Endothelial cell of umbilical vein (primary cell): ENCODE data around the gene STK32C.
"Not testable (repeated sequence)": the region's sequence is repeated elsewhere in the genome, so short reads cannot be mapped to it uniquely, and the experiment has no call there.

ENCODE experiments used
- EZH2 ChIP-seq: IDR thresholded peaks from 2 replicates; pipeline ENCODE4 v1.6.1; 2012; ENCODE audit warnings: borderline replicate concordance, low read depth, mild to moderate bottlenecking, moderate library complexity, low read length, inconsistent platforms; ENCODE audit not compliant: severe bottlenecking
- POLR2A ChIP-seq: IDR thresholded peaks from 2 replicates; pipeline ENCODE4 v1.6.1; 2012; ENCODE audit warnings: low read depth, mild to moderate bottlenecking, control low read depth, low read length
- POLR2AphosphoS5 ChIP-seq: IDR thresholded peaks from 2 replicates; pipeline ENCODE4 v1.6.1; 2012; ENCODE audit warnings: low read depth, mild to moderate bottlenecking, control low read depth, low read length, moderate library complexity; ENCODE audit not compliant: insufficient read depth
- TF ChIP-seq, protein P1 (sequence below): IDR thresholded peaks from 2 replicates; pipeline ENCODE4 v1.6.1; 2011; ENCODE audit not compliant: insufficient read depth, insufficient read length
- TF ChIP-seq, protein P2 (sequence below), 2 donors: IDR thresholded peaks; 1 replicate in 1 of 2; 2 replicates in 1 of 2; pipeline ENCODE4 v1.5.1; 2011; ENCODE audit warnings: low read length in 2 of 2, mild to moderate bottlenecking in 2 of 2, moderate library complexity in 2 of 2, control low read depth in 1 of 2, inconsistent platforms in 1 of 2, low read depth in 1 of 2; ENCODE audit not compliant: insufficient read depth in 1 of 2; ENCODE audit errors: extremely low read depth in 1 of 2

DNA sequence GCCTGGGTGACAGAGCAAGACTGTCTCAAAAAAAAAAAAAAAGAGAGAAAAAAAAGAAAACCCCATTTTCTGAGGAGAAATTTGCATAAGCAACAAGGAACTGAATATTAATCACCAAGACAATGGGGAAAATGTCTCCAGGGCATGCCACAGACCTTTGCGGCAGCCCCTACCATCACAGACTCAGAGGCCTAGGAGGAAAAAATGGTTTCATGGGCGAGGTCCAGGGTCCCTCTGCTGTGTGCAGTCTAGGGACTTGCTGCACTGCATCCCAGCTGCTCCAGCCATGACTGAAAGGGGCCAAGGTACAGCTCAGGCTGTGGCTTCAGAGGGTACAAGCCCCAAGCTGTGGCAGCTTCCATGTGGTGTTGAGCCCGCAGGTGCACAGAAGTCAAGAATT lies 91.3 kb downstream of the STK32C start:
- not testable (repeated sequence) for TF ChIP-seq POLR2AphosphoS5, POLR2A, EZH2
- TF ChIP-seq, protein P1, sequence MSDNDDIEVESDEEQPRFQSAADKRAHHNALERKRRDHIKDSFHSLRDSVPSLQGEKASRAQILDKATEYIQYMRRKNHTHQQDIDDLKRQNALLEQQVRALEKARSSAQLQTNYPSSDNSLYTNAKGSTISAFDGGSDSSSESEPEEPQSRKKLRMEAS = not testable (repeated sequence)
- TF ChIP-seq, protein P2, sequence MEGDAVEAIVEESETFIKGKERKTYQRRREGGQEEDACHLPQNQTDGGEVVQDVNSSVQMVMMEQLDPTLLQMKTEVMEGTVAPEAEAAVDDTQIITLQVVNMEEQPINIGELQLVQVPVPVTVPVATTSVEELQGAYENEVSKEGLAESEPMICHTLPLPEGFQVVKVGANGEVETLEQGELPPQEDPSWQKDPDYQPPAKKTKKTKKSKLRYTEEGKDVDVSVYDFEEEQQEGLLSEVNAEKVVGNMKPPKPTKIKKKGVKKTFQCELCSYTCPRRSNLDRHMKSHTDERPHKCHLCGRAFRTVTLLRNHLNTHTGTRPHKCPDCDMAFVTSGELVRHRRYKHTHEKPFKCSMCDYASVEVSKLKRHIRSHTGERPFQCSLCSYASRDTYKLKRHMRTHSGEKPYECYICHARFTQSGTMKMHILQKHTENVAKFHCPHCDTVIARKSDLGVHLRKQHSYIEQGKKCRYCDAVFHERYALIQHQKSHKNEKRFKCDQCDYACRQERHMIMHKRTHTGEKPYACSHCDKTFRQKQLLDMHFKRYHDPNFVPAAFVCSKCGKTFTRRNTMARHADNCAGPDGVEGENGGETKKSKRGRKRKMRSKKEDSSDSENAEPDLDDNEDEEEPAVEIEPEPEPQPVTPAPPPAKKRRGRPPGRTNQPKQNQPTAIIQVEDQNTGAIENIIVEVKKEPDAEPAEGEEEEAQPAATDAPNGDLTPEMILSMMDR (IDR thresholded peaks at IDR 0.05; ENCODE audit: extremely low read depth in 1 of 2, insufficient read depth in 1 of 2, low read depth in 1 of 2, low read length in 2 of 2) = not testable (repeated sequence)
